Fibroblast of upper back skin (primary cell): ENCODE results near the gene DNAAF5.
"Not testable (repeated sequence)": the region's sequence is repeated elsewhere in the genome, so short reads cannot be mapped to it uniquely, and the experiment has no call there.

Source experiments
- DNase-seq: peaks from one replicate; pipeline ENCODE4 v3.0.0-alpha.2; 2013

Gene DNAAF5

DNA sequence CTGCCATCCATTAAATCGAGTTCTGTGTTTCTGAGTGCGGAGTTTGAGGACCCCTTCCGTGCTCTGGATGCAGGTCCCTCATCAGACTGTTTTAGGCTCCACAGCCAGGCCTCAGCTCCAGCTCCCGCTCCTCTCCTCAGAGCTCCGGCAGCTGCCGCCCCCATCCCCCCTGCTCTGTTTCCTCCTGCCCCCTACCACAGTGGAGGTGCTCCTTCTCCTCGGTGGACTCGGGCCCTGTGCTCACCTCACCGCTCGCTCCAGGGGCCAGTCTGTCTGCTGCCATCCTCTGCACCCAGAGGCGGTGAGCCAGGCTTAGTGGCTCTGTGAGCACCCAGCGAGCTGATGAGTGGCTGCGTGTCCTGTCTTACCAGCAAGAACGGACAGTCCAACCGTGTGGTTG lies 21.9 kb downstream of the DNAAF5 start:
- DNase-seq = no peak

DNA sequence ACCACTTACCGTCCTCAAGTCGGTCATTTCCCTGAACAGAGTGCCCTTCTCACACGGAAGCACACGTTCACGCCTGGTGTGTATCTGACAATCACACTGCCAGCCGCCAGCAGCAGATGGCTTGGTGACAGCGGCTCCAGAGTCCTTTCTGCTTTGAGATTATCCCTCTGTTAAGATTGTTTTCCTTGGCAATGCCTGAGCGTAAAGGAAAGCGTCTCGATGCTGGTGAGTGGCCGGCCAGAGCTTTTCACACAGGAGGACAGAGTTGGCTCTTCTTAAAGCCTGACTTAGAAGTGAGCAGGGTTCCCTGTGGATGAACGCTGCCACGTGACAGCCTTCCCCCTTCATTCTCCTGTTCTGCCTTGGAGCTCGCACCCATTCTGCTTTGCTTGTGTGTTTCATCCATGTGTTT lies 22.6 kb downstream of the DNAAF5 start:
- no peak for DNase-seq

GRCh38 chr7:750111-750905 lies 23.8 kb downstream of the DNAAF5 start:
- no peak for DNase-seq

GRCh38 chr7:751826-752225 lies 25.3 kb downstream of the DNAAF5 start:
- no peak for DNase-seq

DNA sequence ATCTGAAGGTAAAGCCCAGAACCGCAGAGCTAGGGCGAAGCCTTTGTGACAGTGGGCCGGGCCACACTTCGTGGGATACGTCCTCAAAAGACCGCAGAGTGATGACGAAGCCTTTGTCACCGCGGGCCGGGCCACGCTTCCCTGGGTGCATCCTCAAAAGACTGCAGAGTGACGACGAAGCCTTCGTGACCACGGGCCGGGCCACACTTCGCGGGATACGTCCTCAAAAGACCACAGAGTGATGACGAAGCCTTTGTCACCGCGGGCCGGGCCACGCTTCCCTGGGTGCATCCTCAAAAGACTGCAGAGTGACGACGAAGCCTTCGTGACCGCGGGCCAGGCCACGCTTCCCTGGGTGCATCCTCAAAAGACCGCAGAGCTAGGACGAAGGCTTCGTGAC lies 25.8 kb downstream of the DNAAF5 start:
- not testable (repeated sequence) for DNase-seq

DNA sequence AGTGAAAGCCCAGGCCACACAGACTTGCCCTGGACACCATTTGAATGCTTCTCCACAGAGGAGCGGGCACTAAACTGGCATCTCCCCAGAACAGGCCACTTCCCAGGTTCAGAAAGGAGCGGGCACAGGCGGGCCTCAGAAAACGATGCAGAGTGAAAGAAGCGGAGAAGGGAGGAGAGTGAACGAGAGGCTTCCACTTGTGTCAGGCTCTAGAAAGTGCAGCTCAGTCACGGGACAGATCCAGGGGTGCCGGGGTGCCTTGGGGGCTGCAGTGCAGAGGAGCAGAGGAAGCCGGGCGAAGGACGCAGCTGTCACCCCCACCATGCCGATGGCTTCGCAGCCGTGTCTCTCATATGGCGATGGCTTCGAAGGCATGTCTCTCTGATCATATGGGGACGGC lies 26.7 kb downstream of the DNAAF5 start:
- no peak for DNase-seq

- DNase-seq = no peak
These were observed 28.3 kb downstream of the DNAAF5 start for GRCh38 chr7:754531-755412.

- no peak for DNase-seq
These were observed 28.9 kb downstream of the DNAAF5 start for GRCh38 chr7:755413-755805.

DNA sequence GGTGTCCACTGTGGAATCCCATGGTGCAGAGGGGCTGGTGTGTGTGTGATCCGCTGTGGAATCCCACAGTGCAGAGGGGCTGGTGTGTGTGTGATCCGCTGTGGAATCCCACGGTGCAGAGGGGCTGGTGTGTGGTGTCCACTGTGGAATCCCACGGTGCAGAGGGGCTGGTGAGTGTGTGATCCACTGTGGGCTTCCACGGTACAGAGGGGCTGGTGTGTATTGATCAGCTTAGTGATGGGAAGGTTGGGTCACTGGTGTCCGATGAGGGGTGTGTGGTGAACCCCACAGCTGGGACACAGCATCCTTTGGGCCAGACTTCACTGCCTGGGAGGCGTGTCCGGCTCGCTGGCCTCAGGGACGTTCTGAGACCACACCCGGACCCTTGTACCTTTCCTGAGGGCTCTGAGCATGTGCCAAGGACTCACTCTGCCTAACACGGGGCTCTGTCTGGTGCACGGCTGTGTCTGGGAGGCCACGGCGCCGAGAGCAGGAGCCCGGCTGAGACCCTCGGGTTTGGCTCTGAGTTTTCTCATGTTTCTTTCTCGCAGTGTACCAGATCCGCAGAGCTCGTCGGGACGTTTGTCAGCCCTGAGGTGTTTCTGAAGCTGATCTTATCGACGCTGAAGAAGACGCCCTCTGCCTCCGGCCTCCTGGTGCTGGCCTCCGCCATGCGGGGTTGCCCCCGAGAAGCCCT lies 29.9 kb downstream of the DNAAF5 start:
- DNase-seq = no peak

GRCh38 chr7:756928-757560 lies 30.5 kb downstream of the DNAAF5 start:
- no peak for DNase-seq

- DNase-seq = no peak
These were observed 31.3 kb downstream of the DNAAF5 start for GRCh38 chr7:757741-758163.

- DNase-seq = no peak
These were observed 33.1 kb downstream of the DNAAF5 start for GRCh38 chr7:759569-759968.

- DNase-seq = no peak
These were observed 33.5 kb downstream of the DNAAF5 start for GRCh38 chr7:760006-760405.

- no peak for DNase-seq
These were observed 34.6 kb downstream of the DNAAF5 start for GRCh38 chr7:761101-761500.

DNA sequence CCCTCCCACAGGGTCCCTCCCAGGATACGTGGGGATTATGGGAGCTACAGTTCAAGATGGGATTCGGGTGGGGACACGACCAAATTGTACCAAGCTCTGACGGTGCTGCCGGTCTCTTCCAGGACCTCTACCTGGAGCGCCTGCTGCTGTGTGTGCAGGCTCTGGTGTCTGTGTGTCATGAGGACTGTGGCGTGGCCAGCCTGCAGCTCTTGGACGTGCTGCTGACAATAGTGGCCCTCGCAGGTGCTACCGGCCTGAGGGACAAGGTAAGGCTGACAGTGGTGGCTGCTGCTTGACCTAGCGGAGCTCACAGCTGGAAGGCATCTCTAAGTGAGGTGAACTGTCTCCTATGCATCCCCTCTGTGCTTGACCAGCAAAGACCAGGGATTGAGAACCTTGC lies 35.1 kb downstream of the DNAAF5 start:
- no peak for DNase-seq

DNA sequence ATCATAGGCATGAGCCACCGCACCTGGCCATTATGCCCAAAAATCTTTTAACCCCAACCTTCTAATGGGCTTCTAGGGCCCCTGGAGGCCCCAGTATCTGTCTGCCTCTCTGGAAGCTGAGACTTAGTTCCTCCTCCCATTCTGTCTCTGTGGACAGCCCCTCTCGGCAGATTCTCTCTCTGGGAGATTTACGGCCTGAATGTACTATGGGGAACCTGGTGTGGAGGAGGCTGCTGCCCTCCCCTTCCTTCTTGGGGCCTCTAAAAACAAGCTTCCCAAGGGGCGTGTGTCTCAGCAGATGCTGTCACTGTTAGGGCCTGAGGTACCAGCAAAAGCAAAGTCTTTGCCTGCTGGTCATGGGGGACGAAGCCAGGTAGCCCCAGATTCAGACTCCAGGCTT lies 36.4 kb downstream of the DNAAF5 start:
- no peak for DNase-seq

GRCh38 chr7:763762-764161 lies 37.3 kb downstream of the DNAAF5 start:
- no peak for DNase-seq

DNA sequence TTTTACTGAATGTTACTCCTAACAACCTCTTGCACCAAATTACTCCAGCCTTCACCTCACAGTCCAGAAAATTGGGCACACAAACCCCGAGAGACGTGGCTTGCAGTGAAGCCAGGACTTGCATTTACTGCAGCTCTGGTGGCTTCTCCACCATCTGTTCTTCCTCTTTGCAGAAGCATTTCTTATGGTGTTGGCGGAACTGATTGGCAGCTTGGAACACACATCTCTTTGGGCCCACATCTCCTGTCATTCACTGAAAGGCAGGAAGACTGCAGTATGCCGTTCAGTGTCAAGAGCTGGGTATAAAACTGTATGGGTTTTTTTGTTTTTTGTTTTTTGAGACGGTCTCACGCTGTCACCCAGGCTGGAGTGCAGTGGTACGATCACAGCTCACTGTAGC lies 38.9 kb downstream of the DNAAF5 start:
- no peak for DNase-seq

DNA sequence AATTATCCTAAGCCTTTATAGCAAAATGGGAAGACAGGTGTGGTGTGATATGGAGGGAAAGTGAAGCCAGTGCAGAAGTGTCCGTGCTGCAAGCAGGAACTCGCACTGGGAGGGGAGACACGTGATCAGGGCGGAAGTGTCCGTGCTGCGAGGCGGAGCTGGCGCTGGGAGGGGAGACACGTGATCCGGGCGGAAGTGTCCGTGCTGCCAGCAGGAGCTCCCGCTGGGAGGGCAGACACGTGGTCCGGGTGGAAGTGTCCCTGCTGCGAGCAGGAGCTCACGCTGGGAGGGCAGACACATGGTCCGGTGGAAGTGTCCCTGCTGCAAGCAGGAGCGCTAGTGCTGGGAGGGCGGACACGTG lies 41.1 kb downstream of the DNAAF5 start:
- peak; percentile 67 for DNase-seq

- DNase-seq = peak; percentile 88
These were observed 41.6 kb downstream of the DNAAF5 start for GRCh38 chr7:767941-768731.

GRCh38 chr7:768881-769504 lies 42.5 kb downstream of the DNAAF5 start:
- DNase-seq = peak; percentile 11

DNA sequence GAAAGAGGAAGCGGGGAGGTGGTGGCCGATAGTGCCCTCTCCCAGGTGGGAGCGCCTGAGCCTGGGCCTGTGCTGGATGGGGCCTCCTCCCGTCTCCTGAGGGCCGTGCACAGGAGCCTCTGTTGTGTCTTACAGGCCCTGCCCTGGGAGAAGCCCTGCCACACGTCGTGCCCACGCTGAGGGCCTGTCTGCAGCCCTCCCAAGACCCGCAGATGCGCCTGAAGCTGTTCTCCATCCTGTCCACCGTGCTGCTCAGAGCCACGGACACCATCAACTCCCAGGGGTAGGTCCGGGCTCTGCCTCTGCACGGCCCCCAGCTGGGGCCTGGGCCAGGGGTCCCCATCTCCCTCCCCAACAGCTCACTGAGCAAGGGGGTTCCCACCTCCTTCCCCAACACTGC lies 43.8 kb downstream of the DNAAF5 start:
- DNase-seq = no peak
